SH-SY5Y (cell line): ENCODE results near the gene BANK1.

Source experiments
- GATA2 ChIP-seq: IDR thresholded peaks from 2 replicates; pipeline ENCODE4 v1.6.1; 2011; ENCODE audit warnings: mild to moderate bottlenecking, low read depth, low read length
- GATA3 ChIP-seq: IDR thresholded peaks from 2 replicates; pipeline ENCODE4 v1.6.1; 2011; ENCODE audit warnings: low read depth, mild to moderate bottlenecking, low read length, moderate library complexity

The BANK1 gene

DNA sequence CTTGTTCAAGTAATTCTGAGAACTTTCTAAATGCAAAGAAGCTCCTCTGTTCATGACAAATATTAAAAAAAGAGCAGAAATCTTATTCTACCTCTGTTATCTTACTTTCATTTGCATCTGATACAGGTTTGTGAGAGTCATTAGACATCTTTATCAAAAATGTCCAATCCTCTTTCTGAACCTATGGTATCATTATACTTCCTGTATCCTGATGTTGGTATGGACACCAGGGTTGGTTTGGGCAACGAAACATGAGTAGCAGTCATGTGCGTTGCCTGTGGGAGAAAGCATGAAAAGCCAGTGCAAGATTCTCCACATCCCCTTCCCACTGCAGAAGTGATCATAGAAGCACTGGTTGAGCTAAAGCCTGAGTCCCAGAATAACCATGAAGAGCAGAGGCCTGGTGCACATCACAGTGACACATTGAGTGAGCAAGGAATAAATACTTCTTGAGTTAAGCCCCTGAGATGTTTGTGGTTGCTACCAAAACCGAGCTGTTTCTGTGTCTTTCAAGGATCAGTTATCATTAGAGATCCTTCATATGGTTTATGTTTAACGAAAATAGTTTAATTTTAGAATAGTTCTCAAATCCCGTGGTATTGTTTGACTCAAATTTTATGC, 197.2 kb downstream of the BANK1 start:
- no peak for TF ChIP-seq GATA2
- TF ChIP-seq GATA3, result no peak

DNA sequence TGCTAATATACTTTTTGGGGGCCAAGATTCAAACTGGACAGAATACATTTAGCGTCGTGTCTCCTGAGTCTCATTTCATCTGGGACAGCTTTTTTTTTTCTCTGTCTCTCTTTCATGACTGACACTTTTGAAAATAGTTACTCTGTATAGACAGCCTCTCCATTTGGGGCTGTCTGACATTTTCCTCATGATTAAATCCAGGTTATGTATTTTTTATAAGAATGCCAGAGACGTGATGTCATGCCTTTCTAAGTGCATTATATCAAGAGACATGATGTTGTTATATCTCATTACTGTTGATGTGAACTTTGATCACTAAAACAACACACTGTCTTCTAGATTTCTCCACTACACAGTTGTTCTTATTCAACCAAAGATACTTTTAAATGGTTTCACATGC, 199.0 kb downstream of the BANK1 start:
- TF ChIP-seq GATA3 (no peak), GATA2 (no peak)

DNA sequence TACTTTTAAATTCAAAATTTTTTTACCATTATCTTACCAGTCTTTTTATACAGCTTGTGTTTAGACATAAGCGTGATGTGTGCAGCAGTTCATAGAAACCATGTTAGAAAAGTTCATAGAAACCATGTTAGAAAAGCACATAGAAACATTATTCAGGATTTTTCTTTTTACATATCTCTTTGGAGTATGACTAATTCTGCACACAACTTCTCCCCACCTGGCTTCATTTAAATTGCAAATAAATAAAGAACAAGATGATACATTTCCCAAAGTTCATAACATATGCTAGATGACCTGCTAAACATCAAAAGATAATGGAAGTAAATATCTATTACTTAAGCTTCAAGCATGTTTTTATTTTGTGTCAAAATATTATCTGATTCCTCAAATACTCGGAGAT, 201.9 kb downstream of the BANK1 start:
- TF ChIP-seq GATA3, result no peak
- no peak for TF ChIP-seq GATA2

DNA sequence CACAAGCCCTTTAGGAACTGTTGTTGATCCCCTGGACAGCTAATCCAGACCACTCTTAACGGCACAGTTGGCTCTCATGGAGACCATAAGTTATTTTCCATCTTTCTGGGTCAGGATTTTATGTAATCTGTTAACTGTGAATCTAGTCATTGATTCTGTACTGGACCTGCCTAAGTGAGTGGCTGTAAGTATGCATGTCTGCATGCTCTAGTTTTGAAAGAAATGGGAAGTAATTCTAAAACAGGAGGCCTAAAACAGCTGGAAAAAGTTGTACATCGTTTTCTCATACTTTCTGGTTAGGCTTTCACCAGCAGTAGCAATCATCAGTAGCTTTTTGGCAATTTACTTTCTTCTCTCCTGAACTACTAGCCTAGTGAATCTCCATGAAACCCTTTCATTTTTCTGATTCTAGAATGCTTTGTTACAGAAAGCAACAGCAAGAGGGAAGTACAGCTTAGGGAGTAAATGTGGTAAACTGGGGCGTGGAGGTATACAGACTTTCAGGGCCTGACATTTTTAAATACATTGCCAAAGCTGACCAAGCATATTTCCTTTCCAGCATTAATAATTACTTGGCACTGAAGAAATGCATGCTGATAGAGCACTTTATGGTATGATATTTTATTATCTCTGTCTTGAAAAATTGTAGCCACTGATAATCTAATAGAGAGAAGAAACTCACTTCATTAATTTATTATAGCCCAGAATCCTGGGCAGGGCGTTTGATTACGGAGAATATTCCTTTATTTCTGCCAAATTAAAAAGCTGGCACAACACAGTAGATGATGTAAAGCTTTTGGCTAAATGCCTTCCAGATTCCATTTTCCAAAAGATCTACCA, 202.7 kb downstream of the BANK1 start:
- TF ChIP-seq GATA3 (no peak), GATA2 (no peak)

DNA sequence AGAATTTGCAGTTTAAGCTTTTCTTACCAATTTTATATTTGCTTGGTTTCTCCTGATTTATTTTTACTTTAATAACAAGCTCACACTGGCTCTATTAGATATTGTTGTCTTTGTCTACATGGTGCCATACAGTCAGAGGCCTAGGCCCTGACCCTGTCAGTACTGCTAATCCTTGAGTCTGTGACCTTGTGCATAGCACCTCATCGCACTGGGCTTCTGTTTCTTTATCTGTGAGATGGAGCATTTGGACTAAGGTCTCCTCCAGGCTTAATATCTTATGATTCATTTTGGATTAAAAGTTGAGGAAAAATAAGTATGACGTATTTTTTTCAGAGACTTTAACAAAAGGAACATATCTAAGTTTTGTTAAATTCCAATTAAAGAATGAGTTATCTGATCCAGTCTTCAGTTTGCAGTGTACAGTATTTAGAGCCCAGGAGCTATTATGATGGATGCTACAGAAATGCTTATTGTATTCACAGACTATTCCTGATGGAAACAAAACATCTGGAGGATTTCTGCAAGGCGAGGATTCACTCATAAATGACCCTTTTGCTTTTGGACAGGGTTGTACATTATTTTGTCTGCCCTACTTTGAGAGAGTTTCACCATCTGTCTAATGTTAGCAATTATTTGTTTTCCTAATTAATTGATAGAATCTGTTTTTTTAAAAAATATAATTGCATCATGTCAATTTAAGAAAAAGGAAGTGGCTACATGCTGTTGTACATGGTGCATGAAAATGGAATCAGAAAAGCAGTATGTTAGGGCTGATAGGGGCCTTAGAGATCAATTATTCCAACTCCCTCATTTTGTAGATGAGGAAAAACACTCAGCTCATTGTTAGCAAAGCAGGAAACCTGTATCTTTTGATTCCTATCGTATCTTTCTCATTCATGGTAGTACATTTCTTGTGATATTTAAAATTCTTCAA, 203.6 kb downstream of the BANK1 start:
- TF ChIP-seq GATA3 (no peak), GATA2 (no peak)

DNA sequence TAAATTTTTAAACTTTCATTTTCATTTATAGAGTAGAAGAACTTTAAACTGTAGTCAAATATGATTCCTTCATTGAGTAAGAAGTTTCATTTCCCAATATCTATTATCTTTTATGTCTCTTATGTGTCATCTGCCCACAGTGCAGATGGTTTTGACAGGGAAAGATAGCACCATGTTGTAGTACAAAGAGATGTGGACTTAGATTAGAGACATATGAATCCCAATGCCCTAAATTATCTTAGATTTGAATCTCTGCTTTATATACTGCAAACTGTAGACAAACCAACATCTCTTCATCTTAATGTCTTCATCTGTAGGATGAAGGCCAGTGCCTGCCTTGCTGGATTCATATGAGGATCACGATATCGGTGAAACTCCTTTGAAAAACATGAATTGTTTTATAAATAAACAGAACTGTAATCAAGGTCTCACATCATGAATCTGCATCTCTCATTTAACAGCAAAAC, 217.5 kb downstream of the BANK1 start:
- TF ChIP-seq GATA3 (peak; percentile 91), GATA2 (peak; percentile 59; the same call in 1 of the 2 replicates)

DNA sequence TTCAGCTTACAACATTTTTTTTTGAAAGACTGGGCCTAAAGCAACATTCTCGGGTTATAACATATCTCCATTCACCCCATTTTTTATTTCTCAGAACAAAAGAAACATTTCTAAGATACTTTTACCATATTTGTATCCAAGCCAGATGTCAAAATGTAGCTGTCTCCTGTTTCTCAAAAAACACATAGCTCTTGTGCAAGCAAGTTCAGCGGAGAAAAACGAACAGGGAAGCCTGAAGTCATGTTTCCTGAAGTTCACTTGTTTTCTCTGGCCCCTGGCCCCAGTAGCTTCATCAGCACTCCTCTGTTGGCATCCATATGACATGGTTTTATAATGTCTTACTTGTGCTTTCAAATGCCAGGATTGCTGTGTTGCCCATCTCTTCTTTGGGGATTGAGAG, 218.2 kb downstream of the BANK1 start:
- no peak for TF ChIP-seq GATA3
- no peak for TF ChIP-seq GATA2

DNA sequence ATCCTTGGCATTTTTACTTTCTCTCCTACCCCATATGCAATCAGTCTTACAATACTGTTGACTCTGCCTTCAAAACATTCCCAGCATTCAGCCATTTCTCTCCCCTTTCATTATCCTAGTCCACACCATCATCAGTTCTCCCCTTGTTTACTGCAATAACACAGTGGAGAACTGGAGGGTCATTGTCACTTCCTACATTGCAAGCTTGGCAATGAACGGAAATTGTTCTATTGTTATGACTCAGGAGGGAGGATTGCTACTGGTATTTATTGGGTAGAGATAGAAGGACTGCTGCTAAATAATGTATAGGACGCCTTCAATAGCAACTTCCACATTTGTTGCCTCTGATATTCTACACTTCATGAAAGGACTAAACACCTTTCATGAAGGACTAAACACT, 231.8 kb downstream of the BANK1 start:
- TF ChIP-seq GATA3, result no peak

DNA sequence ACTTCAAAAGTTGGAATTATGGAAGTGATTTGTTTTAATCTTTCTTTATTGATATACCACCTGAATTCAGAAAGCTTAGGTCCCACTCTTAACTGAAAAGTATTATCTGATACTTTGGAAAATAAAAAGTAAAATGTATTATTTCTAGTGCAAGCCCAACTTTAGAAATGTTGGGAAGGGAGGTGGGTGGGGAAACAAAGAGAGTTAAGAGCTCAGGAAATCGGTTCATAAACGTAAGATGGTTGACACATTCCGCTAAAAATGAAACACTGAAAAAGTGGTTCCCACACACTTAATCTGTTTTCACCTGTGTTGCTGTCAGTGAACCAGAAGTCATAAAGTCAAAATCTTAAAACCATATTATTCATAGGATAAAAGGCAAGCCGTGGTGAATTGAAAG, 237.4 kb downstream of the BANK1 start:
- no peak for TF ChIP-seq GATA3
- no peak for TF ChIP-seq GATA2

DNA sequence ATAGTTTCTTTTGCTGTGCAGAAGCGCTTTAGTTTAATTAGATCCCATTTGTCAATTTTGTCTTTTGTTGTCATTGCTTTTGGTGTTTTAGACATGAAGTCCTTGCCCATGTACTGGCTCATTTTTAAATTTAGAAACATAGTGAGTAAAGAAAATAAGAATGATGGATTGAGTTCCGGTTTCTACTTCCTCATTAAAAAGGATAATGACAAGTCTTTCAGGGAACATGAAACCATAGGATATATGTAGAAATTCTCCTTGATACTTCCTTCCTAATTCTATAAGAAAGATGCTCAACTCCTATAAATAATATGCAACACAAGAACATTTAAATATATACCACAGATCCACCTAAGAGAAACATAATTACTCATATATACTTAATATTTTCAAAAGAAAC, 240.9 kb downstream of the BANK1 start:
- no peak for TF ChIP-seq GATA3

DNA sequence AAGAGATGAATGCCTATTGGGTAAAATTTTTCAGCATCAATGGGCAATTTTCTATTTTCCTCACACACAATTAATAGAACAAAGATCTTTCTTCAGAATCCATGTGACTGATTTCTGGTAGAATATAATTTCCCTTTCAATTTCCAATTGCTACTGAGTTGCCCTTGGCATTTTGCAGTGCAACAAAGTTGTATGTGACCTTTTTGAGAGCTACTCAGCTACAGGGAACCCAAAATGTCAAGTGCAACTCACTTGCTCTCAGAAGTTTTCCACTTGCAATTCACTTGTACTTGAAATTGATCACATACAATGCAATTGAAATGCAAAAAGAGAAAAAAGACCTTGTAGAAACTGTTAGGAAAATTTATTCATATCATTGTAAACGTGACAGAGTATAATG, 245.5 kb downstream of the BANK1 start:
- no peak for TF ChIP-seq GATA2
- no peak for TF ChIP-seq GATA3

DNA sequence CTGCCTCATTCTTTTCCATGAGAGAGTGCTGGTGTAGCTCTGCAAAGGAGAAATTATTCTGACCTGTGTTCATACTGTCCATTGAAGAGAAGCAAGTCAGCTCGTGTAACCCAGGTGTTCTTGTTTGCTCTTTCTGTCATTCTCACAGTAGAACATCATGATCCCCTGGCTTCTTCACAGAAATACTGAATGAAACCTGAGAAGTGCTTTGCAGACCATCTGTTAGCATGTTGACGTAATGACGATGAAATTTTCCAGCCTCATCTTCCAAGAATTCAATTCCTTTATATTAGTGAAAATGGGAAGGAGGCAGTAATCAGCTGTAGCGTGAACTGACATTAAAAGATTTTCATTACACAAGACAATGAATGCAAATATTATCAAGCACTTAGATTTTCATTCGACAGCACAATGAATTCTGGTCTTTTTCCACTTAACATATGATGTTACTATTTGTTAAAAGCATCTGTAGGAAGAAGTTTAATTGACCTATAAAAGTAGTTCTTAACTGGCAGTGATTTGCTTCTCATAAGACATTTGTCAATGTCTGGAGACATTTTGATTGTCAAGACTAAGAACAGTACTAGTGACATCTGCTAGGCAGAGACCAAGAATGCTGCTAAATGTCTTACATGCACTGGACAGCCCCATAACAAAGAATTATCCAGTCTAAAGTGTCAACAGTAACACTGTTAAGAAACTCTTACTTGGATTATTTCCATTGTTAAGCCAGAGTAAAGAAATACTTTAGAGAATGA, 246.3 kb downstream of the BANK1 start:
- TF ChIP-seq GATA3 (no peak), GATA2 (no peak)

DNA sequence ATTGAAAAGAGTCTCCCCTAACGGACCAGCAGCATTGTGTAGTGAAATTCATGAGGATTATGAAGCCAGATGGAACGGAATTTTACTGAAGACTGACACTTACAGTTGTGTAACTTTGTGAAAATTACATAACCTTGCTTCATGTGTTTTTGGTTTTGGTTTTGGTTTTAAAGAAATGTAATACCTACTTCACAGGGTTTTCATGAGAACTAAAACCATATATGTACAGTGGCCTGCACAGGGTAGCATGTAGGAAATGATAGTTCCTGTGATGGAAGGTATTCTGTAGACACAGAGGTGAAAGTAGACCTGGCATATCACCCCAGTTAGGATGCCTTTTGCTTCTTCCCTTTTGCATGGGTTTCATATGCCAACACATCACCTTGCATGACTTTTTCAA, 247.0 kb downstream of the BANK1 start:
- no peak for TF ChIP-seq GATA3
- no peak for TF ChIP-seq GATA2
